DOHH2 (cell line): ENCODE measurements around the gene IL22.

Source experiments
- EZH2phosphoT487 ChIP-seq: fragments of 200-600 bp; sonication (generic); IDR thresholded peaks from 2 replicates; pipeline ENCODE4 v1.6.1; 2017; ENCODE audit warnings: borderline replicate concordance, mild to moderate bottlenecking, antibody characterized with exemption, low read length, moderate library complexity, mixed read lengths
- TF ChIP-seq, protein P1 (sequence below): fragments of 200-600 bp; sonication (generic); IDR thresholded peaks from one replicate; pipeline ENCODE4 v1.5.1; 2014; ENCODE audit warnings: antibody characterized with exemption, mild to moderate bottlenecking, low read depth, low read length; ENCODE audit not compliant: poor library complexity, severe bottlenecking

DNA sequence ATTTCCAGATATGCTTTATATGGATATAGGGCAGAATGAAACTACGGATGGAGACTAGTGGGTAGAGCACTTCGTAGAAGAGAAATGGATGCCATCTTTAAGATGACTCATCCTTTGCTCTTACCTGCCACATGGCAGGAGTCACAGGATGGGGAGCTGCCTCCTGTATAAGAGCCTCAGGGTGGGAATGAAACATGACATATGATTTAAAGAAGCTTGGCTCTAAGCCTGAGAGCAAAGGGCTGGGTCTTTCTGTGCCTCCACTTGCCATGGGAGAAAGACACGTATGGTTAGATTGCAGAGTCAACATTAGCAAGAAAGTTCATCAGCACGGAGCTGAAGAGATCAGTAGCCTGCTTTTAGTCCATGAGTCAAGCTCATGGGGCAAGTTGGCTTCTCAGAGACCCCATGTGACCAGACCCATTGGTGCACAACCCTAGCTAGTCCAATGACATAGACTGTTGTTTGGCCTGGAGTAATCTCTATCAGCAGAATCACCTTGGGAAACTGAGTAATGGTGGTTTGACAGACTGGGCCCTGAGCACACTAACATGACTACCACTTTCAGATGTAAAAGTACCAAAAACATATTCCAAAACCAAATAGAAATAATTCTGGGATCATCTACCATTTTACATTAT lies 38.1 kb upstream of the IL22 start:
- TF ChIP-seq, protein P1, sequence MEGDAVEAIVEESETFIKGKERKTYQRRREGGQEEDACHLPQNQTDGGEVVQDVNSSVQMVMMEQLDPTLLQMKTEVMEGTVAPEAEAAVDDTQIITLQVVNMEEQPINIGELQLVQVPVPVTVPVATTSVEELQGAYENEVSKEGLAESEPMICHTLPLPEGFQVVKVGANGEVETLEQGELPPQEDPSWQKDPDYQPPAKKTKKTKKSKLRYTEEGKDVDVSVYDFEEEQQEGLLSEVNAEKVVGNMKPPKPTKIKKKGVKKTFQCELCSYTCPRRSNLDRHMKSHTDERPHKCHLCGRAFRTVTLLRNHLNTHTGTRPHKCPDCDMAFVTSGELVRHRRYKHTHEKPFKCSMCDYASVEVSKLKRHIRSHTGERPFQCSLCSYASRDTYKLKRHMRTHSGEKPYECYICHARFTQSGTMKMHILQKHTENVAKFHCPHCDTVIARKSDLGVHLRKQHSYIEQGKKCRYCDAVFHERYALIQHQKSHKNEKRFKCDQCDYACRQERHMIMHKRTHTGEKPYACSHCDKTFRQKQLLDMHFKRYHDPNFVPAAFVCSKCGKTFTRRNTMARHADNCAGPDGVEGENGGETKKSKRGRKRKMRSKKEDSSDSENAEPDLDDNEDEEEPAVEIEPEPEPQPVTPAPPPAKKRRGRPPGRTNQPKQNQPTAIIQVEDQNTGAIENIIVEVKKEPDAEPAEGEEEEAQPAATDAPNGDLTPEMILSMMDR: no peak
- TF ChIP-seq EZH2phosphoT487: no peak
